Endometrial microvascular endothelial cells (primary cell): ENCODE results near the gene DDI2. TPM values are rescaled to one million over a fixed set of nuclear protein-coding genes. Genes with fewer than 3 reads are reported as not detected.

ENCODE experiments used
- in situ Hi-C: cut with HindIII; loops from 2 replicates; pipeline ENCODE4 v1.10.0; 2017; ENCODE audit warnings: low sequenced_read_pairs, low pct_unique_long_range_greater_than_20kb; ENCODE audit errors: inconsistent ontology term
- total RNA-seq: library from RNA; depleted of rRNA; stranded (reverse); fragments of >200 nt; gene quantifications from one replicate; pipeline ENCODE4 v1.2.3, GENCODE V29; 2015; ENCODE audit errors: inconsistent ontology term

DDI2 gene
- total RNA-seq, 1 donor from 2014 or later, result 5.8 TPM

DNA sequence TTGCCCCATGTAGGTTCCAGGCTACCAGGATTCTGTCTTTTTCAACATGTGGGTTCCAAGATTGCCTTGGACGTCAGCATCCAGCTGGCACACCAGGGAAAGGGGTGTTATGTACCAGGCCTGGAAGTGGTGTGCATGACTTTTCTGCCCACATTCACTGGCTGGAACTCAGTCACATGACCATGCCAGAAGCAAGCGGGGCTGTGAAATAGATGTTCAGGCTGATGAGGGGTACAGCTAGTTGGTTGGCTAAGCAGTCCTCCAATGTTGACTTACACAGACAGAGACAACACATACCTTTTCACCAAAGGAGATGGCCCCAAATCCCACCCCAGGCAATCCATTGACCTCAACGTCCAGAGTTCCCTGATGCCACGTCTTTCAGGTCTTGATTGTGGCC lies 52.6 kb downstream of the DDI2 start:
- in situ Hi-C loops, result no loop called here

DNA sequence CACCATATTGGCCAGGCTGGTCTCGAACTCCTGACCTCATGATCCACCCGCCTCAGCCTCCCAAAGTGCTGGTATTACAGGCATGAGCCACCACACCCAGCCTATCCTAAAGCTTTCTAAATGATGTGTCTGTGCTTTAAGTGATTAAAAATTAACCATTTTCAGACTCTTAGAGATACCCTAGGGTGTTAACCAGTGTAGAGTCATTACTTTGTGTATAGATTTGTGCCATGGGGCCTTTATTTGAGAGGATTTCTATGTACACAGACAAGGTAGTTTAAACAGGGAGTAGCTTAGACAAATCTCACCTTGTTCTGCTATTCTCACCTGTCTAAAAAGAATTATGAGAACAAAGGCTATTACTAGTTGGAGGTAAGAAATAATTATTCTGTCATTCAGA lies 54.2 kb downstream of the DDI2 start:
- in situ Hi-C loops, result no loop called here

DNA sequence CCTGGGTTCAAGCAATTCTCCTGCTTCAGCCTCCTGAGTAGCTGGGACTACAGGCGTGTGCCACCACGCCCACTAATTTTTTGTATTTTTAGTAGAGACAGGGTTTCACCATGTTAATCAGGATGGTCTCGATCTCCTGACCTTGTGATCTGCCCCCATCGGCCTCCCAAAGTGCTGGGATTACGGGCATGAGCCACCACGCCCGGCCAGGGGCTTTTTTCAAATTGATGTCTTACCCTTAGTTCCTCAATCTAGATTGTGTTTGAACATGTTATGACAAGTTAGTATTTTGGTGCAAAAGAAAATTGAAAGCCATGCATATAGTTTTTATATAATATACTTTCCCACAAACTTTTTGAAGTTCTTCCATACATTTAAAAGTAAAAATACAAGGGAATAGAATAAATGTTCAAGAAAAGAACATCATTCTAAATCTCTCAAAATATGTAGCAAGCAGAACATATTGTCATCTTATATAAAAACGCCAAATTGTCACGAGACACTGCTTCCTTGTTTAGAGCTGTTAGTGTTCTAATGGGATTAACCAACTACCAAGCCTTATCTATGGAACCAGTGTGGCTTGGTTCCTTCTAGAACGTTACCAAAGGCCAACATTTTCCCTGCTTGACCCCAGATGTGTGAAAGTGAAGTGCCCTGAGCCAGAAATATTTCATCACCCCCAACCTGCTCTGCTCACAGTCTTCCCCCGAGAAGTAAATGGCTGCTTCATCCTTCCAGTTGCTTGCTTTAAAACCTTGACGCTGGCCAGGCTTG lies 57.3 kb downstream of the DDI2 start:
- in situ Hi-C loops, result no loop called here

DNA sequence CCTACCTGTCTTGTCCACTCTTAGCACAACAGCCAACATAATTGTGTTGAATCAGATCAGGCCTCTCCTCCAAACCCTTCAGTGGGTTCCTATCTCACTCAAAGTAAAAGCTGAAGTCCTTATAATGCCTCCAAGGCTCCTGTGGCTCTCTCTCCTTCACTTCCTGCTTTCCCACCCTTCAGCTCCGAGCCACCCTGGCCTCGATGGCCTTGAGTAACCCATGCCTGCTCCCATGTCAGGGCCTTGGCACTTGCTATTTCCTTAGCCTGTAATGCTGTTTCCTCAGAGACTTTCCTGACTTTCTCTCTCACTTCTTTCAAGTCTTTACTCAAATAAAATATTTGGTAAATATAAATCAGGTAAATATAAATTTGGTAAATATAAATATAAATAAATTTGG lies 58.8 kb downstream of the DDI2 start:
- in situ Hi-C loops, result no loop called here

DNA sequence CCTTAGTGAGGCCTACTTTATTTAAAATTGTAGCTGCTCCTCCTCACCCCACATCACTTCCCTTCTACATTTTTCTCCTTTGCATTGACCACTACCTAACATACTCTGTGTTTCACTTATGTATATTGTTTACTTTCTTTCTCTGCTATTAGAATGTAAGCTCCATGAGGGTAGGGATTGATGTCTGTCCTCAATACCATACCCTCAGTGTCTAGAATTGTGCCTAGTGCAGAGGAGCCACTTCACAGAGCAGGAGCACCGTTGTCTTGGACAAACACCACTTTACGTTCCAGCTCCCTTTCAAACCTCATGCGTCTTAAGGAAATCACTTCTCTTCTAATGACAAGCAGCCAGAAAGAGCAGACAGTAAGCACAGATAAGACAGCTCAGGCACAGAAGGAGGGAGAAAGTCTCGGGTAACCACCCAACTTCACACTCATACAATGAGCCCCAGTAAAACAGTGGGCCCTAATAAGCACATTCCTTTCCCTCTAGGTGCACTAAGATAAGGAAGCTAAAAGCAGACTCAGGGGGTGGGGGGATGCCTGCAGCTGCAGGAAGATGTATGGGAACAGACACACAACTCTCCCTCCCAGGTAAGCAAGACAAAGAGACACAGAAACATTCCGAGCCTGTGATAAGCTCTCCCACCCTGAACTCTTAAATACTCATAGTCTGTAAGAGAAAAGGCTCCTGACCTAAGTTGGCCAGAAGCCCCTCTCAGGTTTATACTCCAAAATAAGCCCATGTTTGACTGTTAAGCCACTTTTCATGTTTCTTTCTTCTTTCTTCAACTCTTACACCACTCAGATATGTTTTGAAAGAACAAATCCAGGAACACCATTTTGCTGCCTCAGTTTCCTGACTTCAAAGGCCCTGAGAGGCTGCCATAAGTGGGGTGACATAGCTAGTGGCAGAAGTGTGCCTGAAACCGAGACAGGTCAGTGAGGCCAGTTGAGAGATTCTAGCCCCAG lies 59.7 kb downstream of the DDI2 start:
- in situ Hi-C loops, result no loop called here

DNA sequence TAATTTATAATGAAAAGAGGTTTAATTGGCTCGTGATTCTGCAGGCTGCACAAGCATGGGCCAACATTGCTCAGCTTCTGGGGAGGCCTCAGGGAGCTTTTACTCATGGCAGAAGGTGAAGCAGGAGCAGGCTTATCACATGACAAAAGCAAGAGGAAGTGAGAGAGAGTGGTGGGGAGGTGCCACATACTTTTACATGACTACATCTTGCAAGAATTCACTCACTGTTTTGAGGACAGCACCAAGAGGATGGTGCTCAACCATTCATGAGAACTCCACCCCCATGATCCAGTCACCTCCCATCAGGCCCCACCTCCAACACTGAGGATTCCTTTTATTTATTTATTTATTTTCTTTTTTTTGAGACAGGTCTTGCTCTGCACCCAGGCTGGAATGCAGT lies 61.3 kb downstream of the DDI2 start:
- in situ Hi-C loops, result no loop called here

DNA sequence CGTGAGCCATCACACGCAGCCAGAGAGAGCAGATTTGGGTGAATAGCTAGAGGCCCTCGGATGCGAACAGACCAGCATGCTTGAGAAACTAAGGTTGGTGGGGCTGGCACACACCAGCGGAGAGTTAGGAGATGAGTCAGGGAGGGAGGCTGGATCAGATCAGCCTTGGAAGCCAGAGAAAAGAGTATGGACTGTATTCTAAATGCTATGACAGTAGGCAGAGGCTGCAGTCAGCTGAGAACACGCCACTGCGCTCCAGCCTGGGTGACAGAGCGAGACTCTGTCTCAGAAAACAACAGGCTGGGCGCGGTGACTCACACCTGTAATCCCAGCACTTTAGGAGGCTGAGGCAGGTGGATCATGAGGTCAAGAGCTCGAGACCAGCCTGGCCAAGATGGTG lies 62.9 kb downstream of the DDI2 start:
- in situ Hi-C loops, result no loop called here

DNA sequence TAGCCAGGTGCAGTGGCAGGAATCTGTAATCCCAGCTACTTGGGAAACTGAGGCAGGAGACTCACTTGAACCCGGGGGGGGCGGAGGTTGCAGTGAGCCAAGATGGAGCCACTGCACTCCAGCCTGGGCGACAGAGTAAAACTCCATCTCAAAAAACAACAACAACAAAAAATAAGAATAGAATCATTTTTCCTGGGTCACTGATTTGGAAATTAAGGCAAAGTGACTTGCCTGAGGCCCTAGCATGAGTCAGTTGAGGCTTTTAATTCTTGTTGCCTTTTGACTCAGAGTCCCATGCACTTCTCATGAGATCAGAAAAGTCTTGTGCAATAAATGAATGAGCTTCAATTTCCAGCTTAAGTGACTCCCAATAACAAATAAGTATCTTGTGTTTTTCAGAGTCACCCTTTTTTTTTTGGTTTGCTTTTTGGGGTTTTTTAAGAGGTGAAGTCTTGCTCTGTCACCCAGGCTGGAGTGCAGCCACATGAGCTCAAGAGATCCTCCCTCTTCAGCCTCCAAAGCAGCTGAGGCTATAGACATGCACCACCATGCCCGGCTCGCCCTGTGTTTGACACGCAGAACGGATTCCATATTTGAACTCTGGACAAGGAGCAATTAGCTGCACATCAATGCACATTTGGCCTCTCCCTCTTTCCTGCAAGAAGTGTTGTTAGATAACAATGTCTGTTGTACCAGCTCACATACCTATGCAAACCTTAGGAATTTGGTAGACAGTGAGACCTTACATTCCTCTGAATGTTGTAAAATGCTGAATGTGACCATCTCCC lies 63.5 kb downstream of the DDI2 start:
- in situ Hi-C loops, result no loop called here

DNA sequence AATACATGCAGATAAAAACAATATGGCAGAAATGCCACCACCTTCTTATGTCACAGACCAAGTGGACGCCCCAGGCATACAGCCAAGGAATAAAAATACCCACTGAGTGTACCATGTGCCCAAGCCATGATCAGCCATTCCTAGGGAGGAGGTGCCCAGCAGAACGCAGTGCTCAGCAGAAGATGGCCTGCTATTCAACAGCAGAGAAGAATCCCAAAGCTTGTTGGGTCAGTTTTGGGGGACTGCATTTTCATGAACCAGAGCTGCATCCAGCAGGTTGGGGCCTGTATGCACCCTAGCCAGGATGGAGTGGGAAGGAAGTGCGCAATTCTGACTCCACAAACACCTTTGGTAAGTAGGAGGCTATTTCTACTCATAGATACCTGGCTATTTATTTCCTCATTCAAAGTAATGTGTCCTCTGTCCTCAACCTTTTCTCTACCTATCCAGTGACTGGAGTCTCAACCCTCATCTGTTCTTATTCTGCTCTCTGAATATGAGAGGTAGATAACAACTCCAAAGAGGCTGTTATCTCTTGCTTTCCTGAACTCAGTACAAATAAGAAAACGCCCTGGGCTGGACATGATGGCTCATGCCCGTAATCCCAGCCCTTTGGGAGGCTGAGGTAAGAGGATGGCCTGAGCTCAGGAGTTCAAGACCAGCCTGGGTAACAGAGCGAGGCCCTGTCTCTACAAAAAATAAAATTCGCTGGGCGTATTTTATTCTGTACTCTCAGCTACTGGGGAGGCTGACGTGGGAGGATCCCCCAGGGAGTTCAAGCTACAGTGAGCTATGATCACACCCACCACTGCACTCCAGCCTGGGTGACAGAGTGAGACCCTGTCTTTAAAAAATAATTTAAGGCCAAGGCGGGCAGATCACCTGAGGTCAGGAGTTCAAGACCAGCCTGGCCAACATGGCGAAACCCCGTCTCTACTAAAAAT lies 64.4 kb downstream of the DDI2 start:
- in situ Hi-C loops, result no loop called here

DNA sequence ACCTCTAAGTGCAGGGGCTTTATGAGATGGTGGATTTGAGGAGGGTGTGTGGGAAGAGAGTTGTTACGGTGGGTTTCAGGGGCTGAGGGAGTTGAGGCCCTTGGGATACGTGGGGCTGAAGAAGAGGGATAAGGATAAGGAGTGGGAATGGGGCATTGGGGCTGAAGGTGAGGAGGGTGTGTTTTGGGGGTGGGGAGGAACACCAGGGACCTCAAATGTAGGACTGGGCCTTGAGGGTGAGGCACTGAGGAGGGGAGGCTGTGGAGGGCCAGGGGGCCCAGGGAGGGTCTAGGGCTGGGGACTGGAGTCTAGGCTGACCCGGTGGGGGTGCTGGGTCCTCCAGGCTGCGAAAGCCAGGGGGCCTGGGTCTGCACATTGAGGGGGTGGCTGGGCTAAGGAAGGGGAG lies 65.7 kb downstream of the DDI2 start:
- in situ Hi-C loops, result no loop called here

DNA sequence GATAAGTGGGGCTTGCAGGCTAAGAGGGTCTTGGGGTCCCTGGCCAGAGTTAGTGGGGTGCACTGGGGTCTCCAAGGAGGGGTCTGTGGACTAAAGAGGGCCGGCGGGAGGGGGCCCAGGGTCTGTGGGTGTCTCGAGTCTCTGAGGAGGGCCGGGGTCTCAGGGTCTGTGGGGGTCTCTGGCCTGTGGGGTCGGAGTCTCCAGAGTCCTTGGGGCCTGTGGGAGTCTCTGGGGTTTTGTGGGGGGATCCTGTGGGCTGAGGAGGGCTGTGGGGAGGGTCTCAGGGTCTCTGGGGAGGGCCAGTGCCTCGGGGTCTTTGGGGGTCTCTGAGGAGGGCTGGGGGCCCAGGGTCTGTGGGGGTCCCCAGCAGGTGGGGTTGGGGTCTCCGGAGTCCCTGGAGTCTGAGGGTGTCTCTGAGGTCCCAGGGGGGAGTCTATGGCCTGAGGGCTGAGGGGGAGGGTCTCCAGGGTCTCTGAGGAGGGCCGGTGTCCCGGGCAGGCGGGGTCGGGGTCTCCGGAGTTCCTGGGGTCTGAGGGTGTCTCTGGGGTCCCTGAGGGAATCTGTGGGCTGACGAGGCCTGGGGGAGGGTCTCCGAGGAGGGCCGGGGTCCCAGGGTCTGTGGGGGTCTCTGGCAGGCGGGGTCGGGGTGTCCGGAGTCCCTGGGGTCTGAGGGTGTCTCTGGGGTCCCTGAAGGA lies 66.2 kb downstream of the DDI2 start:
- in situ Hi-C loops, result no loop called here

DNA sequence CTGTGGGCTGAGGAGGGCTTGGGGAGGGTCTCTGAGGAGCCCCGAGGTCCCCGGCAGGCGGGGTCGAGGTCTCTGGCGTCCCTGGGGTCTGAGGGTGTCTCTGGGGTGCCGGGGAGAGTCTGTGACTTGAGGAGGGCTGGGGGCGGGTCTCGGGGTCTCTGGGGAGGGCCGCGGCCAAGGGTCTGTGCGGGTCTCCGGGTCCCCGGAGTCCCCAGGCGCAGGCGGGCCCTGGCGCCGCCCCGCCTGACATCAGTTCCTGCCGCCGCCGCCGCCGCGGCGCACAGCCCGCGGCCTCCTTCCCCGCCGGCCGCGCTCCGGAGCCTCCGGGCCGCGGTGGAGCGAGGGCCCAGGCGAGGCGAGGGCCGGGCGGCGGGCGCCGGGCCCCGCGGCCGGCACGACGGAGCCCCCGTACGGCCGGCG lies 66.8 kb downstream of the DDI2 start, which contains the start of gene PLEKHM2:
Gene PLEKHM2, plus strand, starts transcription at position 279 of the 420 bp plus-strand sequence. CDS start 239 bp downstream, outside the sequence.
- in situ Hi-C loops, result no loop called here

DNA sequence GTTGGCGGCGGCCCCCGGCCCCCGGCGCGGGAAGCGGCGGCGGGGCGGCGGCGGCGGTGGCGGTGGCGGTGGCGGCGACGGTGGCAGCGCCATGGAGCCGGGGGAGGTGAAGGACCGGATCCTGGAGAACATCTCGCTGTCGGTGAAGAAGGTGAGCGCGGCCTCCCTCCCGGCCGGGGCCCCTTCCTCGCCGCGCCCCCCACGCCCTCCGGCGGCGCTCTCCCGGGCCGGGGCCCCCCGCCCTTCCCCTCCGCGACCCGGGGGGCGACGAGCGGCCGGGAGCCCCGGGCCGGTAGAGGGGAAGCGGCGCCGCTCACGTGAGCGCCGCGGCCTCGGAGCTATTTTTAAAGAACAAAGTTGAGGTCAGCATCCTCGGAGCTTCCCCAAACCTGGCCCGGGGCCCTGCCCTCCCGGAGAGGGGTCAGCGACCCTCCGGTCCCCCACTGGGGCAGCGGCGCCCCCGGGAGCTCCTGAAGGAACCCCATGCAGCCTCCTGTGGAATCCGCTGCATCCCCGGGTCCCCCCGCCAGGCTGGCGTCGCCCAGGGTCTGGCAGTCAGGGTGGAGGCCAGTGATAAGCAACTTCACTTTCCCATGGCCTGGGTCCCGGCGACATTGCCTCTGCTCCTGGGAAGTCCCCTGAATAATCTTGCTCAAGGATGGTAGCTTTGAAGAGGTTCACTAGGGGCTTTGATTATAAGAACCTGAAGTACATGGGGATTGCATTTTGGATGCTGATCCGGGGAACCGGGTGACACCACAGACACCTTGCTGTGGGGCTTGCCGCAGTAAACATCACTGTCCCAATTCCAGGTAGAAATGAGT lies 67.4 kb downstream of the DDI2 start:
- in situ Hi-C loops, result no loop called here

DNA sequence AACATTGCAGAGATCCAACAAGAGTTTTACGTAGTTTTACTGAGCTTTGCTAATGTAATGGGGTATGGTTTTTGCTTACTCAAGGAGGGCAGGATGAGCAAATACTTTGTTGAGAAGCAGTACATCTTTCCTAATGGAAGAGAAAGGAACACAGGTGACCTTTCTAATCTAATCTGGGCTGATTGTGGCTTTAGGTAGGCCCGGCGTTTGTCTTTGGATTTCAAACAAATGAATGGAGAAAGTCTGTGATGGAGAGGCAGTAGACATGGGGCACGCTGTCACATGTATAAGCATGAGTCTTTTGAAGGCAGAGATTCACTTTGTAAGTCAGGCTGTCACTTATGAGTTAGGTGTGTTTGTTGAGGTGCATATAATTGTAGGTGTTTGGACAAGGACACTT lies 68.6 kb downstream of the DDI2 start:
- in situ Hi-C loops, result no loop called here

DNA sequence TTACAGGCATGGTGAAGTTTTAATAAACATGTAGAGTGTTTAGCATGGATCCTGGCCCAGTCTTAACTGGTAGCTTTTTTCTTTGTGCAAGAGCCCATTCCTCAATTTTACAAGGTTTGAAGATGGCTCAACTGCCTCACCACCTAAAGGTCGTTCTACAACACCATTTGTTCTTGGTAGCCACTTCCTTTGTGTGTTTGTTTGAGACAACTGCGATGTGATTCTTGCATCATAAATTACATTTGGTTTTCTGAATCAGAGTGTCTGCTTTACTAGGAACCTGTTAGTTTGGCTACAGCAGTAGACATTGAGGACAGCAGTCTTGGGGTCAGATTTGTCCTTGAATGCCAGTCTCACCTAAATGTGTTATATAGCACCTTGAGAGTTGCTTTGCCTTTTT lies 70.2 kb downstream of the DDI2 start:
- in situ Hi-C loops, result no loop called here

DNA sequence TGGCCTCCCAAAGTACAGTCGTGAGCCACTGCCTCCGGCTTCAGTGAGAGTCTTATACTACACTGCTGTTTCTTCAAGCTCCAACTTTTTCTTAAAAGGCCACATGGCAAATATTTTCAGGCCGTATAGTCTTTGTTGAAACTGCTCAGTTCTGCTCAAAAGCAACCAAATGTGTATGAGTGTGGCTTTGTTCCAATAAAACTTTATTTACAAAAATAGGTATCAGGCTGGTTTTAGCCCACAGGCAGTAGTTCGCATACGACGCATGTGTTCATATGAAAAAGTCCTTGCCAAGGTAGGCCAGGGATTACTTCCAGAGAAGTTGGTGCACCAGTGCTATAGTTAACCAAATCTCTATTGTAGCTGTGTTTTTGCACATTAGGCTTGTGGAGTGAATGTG lies 73.1 kb downstream of the DDI2 start:
- in situ Hi-C loops, result no loop called here
